ENCODE measurements around the gene KCNT2. TPM values are rescaled to one million over a fixed set of nuclear protein-coding genes. Genes with fewer than 3 reads are reported as not detected.
"Not testable (repeated sequence)": the region's sequence is repeated elsewhere in the genome, so short reads cannot be mapped to it uniquely, and the experiment has no call there.

The KCNT2 gene
- polyA plus RNA-seq, 6 donors from 2014 or later: not detected

GRCh38 chr1:196522574-196523345 lies 85.5 kb downstream of the KCNT2 start:
- ATAC-seq (ENCODE audit: low read depth in 2 of 2); H3K27me3 Mint-ChIP-seq; H3K4me3 Mint-ChIP-seq; H3K36me3 Mint-ChIP-seq; H3K27ac Mint-ChIP-seq; H3K4me1 Mint-ChIP-seq; DNase-seq: not testable (repeated sequence)
- H3K9me3 Mint-ChIP-seq: peaks cover 4 to 31% (median 12%) of the 10 kb centered on the region in 7 donors

GRCh38 chr1:196517193-196517592 lies 91.0 kb downstream of the KCNT2 start:
- Mint-ChIP-seq H3K27me3 (no peaks in the 10 kb centered on the region), H3K4me1 (no peaks in the 10 kb centered on the region), H3K36me3 (no peaks in the 10 kb centered on the region), H3K9me3 (peaks cover 0 to 17% (median 7%) of the 10 kb centered on the region in 7 donors), H3K4me3 (no peak overlapping the region), H3K27ac (no peak overlapping the region)
- no peak for ATAC-seq (ENCODE audit: low read depth in 2 of 2)
- DNase-seq: no peak

- no peaks in the 10 kb centered on the region for H3K4me1 Mint-ChIP-seq
- H3K4me3 Mint-ChIP-seq: no peak overlapping the region
- H3K9me3 Mint-ChIP-seq: peaks cover 0 to 17% (median 6%) of the 10 kb centered on the region in 7 donors
- ATAC-seq (ENCODE audit: low read depth in 2 of 2): no peak
- H3K27me3 Mint-ChIP-seq: no peaks in the 10 kb centered on the region
- no peak for DNase-seq
- H3K36me3 Mint-ChIP-seq: no peaks in the 10 kb centered on the region
- H3K27ac Mint-ChIP-seq: no peak overlapping the region
Observed at GRCh38 chr1:196516373-196516772, 91.9 kb downstream of the KCNT2 start.

- ATAC-seq (ENCODE audit: low read depth in 2 of 2) (no peak), DNase-seq (no peak)
- Mint-ChIP-seq H3K4me3 (no peak overlapping the region), H3K4me1 (no peaks in the 10 kb centered on the region), H3K27ac (no peak overlapping the region), H3K27me3 (no peaks in the 10 kb centered on the region), H3K36me3 (no peaks in the 10 kb centered on the region), H3K9me3 (peaks cover 0 to 17% (median 6%) of the 10 kb centered on the region in 7 donors)
Observed at GRCh38 chr1:196515904-196516303, 92.3 kb downstream of the KCNT2 start.

- Mint-ChIP-seq H3K27ac (no peak overlapping the region), H3K36me3 (no peaks in the 10 kb centered on the region), H3K4me1 (no peaks in the 10 kb centered on the region), H3K4me3 (no peak overlapping the region), H3K9me3 (peaks cover 0 to 10% (median 3%) of the 10 kb centered on the region in 7 donors), H3K27me3 (no peaks in the 10 kb centered on the region)
- DNase-seq: no peak
- no peak for ATAC-seq (ENCODE audit: low read depth in 2 of 2)
Observed at GRCh38 chr1:196513821-196514220, 94.4 kb downstream of the KCNT2 start.

- Mint-ChIP-seq H3K27ac (no peak overlapping the region), H3K36me3 (no peaks in the 10 kb centered on the region), H3K4me3 (no peak overlapping the region), H3K27me3 (no peaks in the 10 kb centered on the region), H3K4me1 (no peaks in the 10 kb centered on the region), H3K9me3 (peaks cover 0 to 10% (median 2%) of the 10 kb centered on the region in 7 donors)
- ATAC-seq (ENCODE audit: low read depth in 2 of 2) (no peak), DNase-seq (no peak)
Observed at GRCh38 chr1:196510451-196510850, 97.8 kb downstream of the KCNT2 start.

GRCh38 chr1:196504224-196504623 lies 104.0 kb downstream of the KCNT2 start:
- not testable (repeated sequence) for H3K9me3 Mint-ChIP-seq; ATAC-seq (ENCODE audit: low read depth in 2 of 2); H3K4me3 Mint-ChIP-seq; H3K27me3 Mint-ChIP-seq; DNase-seq; H3K4me1 Mint-ChIP-seq; H3K36me3 Mint-ChIP-seq; H3K27ac Mint-ChIP-seq

- no peak for ATAC-seq (ENCODE audit: low read depth in 2 of 2)
- H3K27me3 Mint-ChIP-seq: no peaks in the 10 kb centered on the region
- no peaks in the 10 kb centered on the region for H3K4me1 Mint-ChIP-seq
- no peak overlapping the region for H3K27ac Mint-ChIP-seq
- H3K9me3 Mint-ChIP-seq: peaks cover 0 to 12% (median 4%) of the 10 kb centered on the region in 7 donors
- no peak for DNase-seq
- H3K4me3 Mint-ChIP-seq: no peak overlapping the region
- no peaks in the 10 kb centered on the region for H3K36me3 Mint-ChIP-seq
Observed at GRCh38 chr1:196502437-196502836, 105.8 kb downstream of the KCNT2 start.

- Mint-ChIP-seq H3K4me3 (no peak overlapping the region), H3K27ac (no peak overlapping the region), H3K27me3 (no peaks in the 10 kb centered on the region), H3K9me3 (peaks cover 0 to 12% (median 4%) of the 10 kb centered on the region in 7 donors), H3K36me3 (no peaks in the 10 kb centered on the region), H3K4me1 (no peaks in the 10 kb centered on the region)
- DNase-seq (no peak), ATAC-seq (ENCODE audit: low read depth in 2 of 2) (no peak)
Observed at GRCh38 chr1:196501760-196502428, 106.3 kb downstream of the KCNT2 start.

- Mint-ChIP-seq H3K27ac (no peak overlapping the region), H3K9me3 (peaks cover 0 to 10% (median 4%) of the 10 kb centered on the region in 7 donors), H3K4me1 (no peaks in the 10 kb centered on the region), H3K4me3 (no peak overlapping the region), H3K36me3 (no peaks in the 10 kb centered on the region), H3K27me3 (no peaks in the 10 kb centered on the region)
- DNase-seq: no peak
- no peak for ATAC-seq (ENCODE audit: low read depth in 2 of 2)
Observed at GRCh38 chr1:196497817-196498216, 110.4 kb downstream of the KCNT2 start.

- Mint-ChIP-seq H3K4me1 (no peaks in the 10 kb centered on the region), H3K4me3 (no peak overlapping the region), H3K9me3 (peaks cover 0 to 7% (median 4%) of the 10 kb centered on the region in 7 donors), H3K27me3 (no peaks in the 10 kb centered on the region), H3K36me3 (no peaks in the 10 kb centered on the region), H3K27ac (no peak overlapping the region)
- no peak for DNase-seq
- no peak for ATAC-seq (ENCODE audit: low read depth in 2 of 2)
Observed at GRCh38 chr1:196494766-196495165, 113.5 kb downstream of the KCNT2 start.

GRCh38 chr1:196493881-196494280 lies 114.4 kb downstream of the KCNT2 start:
- DNase-seq (no peak), ATAC-seq (ENCODE audit: low read depth in 2 of 2) (no peak)
- no peaks in the 10 kb centered on the region for H3K27me3 Mint-ChIP-seq
- peaks cover 0 to 7% (median 0%) of the 10 kb centered on the region in 7 donors for H3K9me3 Mint-ChIP-seq
- no peak overlapping the region for H3K4me3 Mint-ChIP-seq
- no peak overlapping the region for H3K27ac Mint-ChIP-seq
- no peaks in the 10 kb centered on the region for H3K4me1 Mint-ChIP-seq
- H3K36me3 Mint-ChIP-seq: no peaks in the 10 kb centered on the region

- no peak overlapping the region for H3K4me3 Mint-ChIP-seq
Observed at GRCh38 chr1:196488579-196488978, 119.7 kb downstream of the KCNT2 start.

GRCh38 chr1:196486346-196486745 lies 121.9 kb downstream of the KCNT2 start:
- ATAC-seq (ENCODE audit: low read depth in 2 of 2): no peak
- no peak for DNase-seq
- no peaks in the 10 kb centered on the region for H3K4me1 Mint-ChIP-seq
- no peak overlapping the region for H3K27ac Mint-ChIP-seq
- no peak overlapping the region for H3K4me3 Mint-ChIP-seq
- H3K27me3 Mint-ChIP-seq: no peaks in the 10 kb centered on the region
- no peaks in the 10 kb centered on the region for H3K36me3 Mint-ChIP-seq
- H3K9me3 Mint-ChIP-seq: peaks cover 0 to 5% (median 1%) of the 10 kb centered on the region in 7 donors

More at GRCh38 chr1:196488579-196488978, 119.7 kb downstream of the KCNT2 start:
- Mint-ChIP-seq H3K27ac (no peak overlapping the region), H3K36me3 (no peaks in the 10 kb centered on the region), H3K4me1 (no peaks in the 10 kb centered on the region), H3K27me3 (no peaks in the 10 kb centered on the region), H3K9me3 (peaks cover 0 to 3% (median under 1%) of the 10 kb centered on the region in 7 donors)
- DNase-seq: no peak
- peak in 1 of 2 donors; percentile 14 for ATAC-seq (ENCODE audit: low read depth in 2 of 2)
